ENCODE data around the gene SGCE.
"Not testable (repeated sequence)": the region's sequence is repeated elsewhere in the genome, so short reads cannot be mapped to it uniquely, and the experiment has no call there.

SGCE gene, protein sequence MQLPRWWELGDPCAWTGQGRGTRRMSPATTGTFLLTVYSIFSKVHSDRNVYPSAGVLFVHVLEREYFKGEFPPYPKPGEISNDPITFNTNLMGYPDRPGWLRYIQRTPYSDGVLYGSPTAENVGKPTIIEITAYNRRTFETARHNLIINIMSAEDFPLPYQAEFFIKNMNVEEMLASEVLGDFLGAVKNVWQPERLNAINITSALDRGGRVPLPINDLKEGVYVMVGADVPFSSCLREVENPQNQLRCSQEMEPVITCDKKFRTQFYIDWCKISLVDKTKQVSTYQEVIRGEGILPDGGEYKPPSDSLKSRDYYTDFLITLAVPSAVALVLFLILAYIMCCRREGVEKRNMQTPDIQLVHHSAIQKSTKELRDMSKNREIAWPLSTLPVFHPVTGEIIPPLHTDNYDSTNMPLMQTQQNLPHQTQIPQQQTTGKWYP

DNA sequence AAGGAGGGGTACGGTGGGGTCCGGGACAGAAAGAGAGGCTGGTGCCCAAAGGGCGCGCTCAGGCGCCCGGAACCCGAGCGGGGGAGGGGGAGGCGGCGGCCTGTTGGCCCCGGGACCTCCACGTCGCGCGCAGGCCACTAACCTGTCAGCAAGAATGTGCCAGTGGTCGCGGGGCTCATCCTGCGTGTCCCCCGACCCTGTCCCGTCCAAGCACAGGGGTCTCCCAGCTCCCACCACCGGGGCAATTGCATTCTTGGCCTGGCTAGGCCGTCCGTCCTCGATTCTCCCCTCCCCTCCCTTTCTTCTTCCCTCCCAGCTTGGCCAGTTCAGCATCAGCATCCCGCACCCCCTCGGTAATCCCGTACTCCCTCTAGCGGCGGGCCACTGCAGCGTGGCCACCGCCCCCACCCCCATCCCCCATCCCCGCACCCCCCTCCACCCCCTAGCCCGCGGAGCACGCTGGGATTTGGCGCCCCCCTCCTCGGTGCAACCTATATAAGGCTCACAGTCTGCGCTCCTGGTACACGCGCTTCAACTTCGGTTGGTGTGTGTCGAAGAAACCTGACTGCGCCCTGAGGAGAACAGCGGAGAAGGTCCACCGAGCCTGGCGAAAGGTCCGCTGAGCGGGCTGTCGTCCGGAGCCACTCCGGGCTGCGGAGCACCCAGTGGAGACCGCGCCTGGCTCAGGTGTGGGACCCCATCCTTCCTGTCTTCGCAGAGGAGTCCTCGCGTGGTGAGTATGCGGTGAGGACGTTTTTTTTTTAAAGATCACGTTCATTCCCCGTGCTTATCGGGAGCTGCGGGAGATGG is at the start of gene SGCE:
TSS of gene SGCE (minus strand) at position 286 of the 810 bp plus-strand sequence. CDS start at position 251, 35 bp downstream.
- no peak for DNase-seq (ENCODE audit: extremely low read depth in 1 of 2, low read depth in 1 of 2)

DNA sequence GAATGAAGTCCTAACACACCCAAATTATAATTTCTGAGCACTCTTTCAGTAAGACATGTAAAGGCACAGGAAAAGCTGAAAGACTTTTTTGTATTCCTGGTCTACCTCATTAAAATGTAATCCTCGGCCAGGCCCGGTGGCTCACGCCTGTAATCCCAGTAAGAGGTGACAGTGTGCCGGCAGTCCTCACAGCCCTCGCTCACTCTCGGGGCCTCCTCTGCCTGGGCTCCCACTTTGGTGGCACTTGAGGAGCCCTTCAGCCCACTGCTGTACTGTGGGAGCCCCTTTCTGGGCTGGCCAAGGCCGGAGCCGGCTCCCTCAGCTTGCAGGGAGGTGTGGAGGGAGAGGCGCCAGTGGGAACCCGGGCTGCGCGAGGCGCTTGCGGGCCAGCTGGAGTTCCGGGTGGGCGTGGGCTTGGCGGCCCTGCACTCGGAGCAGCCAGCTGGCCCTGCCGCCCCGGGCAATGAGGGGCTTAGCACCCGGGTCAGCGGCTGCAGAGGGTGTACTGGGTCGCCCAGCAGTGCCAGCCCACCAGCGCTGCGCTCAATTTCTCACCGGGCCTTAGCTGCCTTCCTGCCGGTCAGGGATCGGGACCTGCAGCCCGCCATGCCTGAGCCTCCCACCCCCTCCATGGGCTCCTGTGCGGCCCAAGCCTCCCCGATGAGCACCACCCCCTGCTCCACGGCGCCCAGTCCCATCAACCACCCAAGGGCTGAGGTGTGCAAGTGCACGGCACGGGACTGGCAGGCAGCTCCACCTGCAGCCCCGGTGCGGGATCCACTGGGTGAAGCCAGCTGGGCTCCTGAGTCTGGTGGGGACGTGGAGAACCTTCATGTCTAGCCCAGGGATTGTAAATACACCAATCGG is 49.5 kb upstream of the SGCE start:
- not testable (repeated sequence) for DNase-seq (ENCODE audit: extremely low read depth in 1 of 2, low read depth in 1 of 2)

DNA sequence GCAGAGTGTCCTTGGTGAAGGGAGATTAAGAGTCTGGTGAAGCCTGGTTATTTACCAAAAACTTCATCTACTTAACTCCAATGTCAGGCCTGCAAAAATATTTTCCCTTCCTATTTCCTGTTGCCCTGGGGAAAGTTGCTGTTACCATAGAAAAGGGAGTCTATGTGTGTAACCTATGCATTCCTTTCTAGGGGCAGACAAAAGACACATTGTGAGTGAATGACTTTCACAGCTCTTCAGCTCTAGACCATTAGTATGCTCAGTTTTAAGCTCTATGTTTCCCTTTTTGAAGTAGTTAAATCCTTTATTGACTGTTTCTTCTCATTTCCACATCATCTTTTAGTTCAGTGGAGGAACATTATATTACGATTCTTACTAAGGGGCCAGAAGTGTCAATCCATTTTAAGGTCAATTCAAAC is 45.6 kb upstream of the SGCE start:
- DNase-seq (ENCODE audit: extremely low read depth in 1 of 2, low read depth in 1 of 2): no peak

DNA sequence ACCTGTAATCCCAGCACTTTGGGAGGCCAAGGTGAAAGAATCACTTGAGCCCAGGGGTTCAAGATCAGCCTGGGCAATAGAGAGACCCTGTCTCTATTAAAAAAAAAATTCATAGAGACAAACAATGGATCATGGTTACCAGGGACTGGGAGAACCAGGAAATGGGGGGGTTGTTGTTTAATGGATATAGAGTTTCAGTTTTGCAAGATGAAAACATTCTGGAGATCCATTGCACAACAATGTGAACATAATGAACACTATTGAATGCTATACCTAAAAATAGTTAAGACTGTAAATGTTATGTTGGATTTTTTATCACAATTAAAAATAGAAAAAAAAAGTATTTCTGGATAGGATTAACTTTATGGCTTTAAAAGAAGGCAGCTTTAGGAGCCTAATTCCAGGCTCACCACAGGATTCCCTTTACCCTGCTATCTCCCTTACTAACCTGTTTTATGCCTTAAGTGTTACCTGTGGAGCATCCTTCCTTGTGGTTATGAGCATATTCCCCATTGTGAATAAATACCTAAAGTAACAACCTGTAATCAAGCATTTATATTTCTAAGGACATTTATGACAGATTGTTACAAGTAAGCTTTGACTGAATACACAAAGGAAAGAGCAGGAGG is 45.1 kb upstream of the SGCE start:
- no peak for DNase-seq (ENCODE audit: extremely low read depth in 1 of 2, low read depth in 1 of 2)

DNA sequence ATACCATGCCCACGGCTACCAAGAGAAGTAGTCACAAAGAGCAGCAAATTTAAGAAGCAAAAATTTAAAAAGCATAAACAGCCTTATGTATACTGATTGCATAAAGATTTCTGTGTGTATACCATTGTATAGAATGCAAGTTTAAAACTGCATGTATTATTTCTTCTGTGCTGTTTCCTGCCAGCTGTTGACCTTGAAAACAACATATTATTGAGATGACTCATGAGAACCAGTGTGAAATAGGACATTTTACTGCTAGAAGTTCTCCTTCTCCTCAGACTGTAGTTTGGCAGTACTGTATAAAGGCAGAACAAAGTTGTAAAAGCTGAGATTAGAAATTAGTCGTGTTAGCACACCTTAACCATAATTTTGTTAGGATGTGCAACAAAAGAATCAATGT is 42.3 kb upstream of the SGCE start:
- no peak for DNase-seq (ENCODE audit: extremely low read depth in 1 of 2, low read depth in 1 of 2)

DNA sequence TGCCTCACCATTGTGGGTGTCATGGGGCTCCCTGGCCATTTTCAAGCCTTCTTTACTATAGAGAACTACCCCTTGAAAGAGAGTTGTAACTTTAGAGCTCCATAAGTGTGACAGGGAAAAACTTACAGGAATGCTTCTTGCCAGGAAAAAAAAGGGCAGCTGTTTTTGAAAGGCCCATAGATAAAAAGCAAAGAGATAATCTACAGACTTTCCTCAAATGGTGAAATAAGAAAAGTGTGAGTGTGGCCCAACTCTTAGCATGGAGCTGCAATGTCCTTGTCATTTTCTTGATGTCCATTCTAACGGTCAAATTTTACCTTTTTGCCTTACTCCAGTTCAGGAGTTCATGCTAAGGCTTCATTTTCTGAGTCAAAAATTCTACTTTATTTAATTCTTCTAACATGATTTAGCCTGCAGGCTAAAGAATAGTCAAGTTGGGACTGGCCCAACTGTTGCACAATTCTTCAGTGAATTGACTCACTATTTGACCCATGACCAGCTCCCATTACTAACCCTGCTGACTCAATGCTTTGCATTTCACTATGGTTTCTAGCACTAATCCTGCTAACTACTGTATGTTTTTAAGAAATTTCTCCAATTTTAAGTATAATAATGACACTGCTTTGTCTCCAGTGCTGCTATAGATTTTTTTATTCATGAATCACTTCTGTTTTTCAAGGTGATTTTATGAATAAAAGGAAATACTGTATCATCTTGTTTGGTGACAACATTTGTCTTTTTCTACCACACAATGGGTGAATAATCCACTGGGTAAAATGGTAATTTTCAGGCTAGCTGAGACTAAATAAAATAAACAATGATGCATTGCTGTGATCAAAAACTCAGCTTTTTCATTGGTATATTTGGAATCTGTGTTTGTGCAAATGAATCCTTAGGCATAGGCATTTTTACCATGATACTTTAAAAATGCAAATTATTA is 41.4 kb upstream of the SGCE start:
- no peak for DNase-seq (ENCODE audit: extremely low read depth in 1 of 2, low read depth in 1 of 2)

DNA sequence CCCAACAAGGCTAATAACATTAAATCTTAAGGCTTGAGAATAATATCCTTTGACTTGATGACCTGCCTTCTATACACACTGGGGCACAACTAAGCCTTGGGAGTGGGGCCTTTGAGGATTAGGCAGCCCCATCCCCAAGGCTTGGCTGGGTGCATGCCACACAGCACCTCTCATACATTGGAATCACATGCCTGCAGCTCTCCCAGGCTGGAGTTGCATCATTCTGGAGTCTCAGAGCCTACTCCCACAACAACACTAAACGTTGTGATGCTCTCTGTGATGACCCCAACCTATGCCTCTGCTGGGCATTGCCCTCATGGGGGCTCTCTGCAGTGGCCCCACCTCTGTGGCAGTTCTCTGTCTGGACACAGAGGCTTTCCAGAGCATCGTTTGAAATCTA is 31.9 kb upstream of the SGCE start:
- DNase-seq (ENCODE audit: extremely low read depth in 1 of 2, low read depth in 1 of 2): no peak

DNA sequence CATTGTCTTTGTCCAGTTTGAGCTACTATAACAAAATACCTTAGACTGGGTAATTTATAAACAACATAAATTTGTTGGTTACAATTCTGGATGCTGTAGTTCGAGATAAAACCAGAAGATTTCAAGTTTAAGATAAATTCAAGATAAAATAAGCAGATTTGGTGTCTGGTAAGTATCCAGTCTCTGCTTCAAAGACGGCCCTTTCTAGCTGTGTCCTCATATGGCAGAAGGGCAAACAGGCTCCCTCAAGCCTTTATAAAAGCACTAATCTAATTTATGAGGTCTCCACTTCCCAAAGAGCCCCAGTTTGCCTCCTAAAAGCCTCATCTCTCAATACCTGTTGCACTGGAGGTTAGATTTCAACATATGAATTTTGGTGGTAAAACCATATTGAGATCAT is 31.1 kb upstream of the SGCE start:
- DNase-seq (ENCODE audit: extremely low read depth in 1 of 2, low read depth in 1 of 2): no peak

DNA sequence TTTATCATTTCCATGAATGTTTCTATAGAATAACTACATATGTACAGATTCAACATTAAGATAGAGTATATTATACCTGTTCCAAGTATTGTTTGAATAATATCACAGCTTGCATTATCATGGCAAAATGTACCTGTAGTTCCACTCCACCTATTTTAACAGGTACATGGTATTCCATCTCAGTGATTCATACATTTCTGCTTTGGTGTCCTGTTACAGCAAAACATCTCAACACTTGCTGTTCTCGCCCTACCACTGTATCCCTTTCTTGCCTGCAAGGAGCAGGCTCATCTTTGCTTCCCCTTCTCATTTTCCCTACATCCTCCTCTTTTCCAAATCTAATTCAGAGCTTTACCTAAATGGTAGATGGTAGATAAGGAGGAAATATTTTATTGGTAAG is 27.1 kb upstream of the SGCE start:
- DNase-seq (ENCODE audit: extremely low read depth in 1 of 2, low read depth in 1 of 2): no peak

DNA sequence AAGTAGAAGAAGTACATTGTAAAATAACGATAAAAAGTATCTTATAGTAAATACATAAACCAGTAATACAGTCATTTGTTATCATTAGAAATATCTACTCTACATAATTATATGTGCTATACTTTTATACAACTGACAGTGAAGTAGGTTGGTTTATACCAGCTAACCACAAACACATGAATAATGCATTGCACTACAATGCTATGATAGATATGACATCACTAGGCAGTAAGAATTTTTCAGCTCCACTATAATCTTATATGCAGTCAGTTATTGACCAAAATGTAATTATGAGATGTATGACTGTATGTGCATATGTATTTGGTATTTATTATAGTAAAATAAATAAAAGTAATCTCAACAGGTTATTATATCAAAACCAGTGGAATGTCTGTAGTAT is 23.4 kb upstream of the SGCE start:
- no peak for DNase-seq (ENCODE audit: extremely low read depth in 1 of 2, low read depth in 1 of 2)

DNA sequence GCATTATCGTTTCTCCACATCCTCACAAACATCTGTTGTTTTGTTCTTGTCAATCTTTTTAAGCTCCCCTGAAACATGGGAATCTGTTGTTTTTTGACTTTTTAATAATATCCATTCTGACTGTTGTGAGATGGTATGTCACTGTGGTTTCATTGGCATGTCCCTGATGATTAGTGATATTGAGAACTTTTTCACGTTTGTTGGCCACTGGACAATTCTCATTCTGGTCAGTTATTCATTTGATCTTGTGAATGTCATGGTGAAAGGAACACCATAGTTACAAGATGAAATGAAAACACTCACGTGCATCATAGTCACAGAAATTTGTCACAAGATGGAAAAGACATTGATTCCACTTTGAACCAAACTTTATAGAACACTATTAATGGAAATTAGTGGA is 20.5 kb upstream of the SGCE start:
- DNase-seq (ENCODE audit: extremely low read depth in 1 of 2, low read depth in 1 of 2): no peak

DNA sequence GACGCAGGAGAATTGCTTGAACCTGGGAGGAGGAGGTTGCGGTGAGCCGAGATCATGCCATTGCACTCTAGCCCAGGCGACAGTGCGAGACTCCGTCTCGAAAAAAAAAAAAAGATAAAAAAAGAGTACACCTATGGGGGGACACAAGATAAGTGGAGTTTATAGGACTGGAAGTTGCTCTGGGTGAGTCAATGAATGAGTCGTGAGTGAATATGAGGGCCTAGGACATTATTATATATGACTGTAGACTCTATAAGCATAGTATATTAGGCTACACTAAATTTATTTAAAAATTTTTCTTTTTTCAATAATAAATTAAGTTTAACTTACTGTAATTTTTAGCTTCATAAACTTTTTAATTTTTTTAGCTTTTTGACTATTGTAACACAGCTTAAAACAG is 19.4 kb upstream of the SGCE start:
- DNase-seq (ENCODE audit: extremely low read depth in 1 of 2, low read depth in 1 of 2): no peak

DNA sequence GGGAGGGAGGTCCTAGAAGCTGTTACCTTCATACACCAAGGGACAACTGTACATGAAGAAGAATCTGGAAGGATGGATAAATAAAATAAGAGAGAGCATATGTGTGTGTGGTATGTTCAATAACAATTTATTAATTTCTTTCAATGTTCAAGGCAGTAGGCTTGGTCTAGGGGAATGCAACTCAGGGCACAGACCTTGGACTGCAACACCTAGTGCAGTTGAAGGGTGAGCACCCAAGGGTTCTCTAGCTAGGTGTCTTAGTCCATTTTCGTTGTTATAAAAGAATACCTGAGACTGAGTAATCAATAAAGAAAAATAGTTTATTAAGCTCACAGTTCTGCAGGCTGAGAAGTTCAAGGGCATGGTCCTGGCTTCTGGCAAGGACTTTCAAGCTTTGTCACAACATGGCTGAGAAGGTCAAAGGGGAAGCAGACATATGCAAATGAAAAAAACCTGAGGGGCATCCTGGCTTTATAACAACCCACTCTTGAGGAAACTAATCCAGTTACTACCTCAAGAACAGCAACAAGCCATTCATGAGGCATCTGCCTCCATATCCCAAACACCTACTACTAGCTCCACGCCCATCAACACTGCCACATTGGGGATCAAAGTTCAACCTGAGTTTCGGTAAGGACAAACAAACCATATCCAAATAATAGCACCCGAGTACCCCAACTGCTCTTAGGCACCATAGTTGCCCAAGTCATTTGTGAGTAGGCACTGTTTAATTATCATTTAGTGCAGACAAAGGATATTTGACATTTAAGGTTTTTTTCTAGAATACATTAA is 15.7 kb upstream of the SGCE start:
- DNase-seq (ENCODE audit: extremely low read depth in 1 of 2, low read depth in 1 of 2): no peak

DNA sequence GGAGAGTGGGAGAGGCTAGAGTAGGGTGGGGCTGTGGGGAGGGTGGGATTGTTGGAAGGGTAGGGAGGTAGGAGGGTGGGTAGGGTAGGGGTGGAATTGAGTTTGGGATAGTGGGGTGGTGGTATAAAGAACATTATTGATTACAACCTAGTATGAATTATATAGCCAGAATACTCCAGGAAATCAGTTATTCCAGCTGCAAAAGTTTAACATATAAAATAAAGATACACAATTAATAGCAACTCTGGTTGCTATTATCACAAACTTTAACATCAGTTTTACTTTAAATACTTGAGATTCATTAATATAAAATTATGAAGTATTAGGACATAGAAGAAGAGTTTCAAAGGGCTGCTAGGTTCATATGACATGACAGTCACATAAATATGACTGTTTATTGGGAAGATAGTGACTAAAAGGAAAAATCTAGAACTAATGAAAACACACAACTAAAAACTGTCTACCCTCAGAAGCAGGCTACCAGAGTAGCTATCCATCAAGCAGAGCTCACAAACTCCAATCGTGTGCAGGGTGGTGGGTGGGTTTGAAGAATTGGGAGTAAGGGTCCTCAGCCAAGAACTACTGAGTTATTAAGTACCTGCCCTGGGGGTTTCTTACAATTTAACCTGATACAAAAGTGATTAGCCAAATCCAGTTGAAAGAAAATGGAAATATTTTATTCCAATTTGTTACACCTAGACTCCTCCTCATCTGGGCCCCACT is 14.0 kb upstream of the SGCE start:
- DNase-seq (ENCODE audit: extremely low read depth in 1 of 2, low read depth in 1 of 2): no peak

DNA sequence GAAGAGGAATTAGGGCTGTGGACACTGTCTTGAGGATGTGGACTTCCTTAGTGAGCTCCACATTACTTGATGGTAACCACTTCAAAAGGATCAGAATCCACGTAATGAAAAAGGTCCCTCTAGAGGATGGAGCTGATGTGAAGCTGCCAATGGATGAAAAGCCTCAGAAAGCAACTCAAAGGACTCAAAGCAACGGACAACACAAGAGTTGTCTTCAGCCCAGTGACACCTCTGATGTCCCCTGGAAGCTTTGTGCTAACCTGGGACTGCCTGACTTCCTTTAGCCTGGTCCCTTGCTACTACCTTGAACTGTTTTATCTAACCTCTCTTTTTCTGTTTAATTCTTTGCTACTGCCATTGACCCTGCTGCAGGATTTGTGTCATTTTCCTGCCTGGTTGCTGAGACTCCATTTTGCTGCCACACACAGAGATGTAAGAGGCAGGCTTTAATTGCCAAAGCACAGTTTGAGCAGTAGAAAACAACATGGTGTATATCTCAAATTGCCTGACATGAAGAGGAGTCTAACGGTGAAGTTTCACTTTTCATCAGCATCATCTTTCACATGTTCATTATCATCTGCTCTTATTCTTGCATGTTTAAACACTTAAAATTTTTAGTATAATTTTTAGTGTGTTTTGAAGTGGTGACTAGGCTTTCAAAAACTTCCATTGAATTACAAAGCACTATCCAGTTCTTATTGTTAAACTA is 11.1 kb upstream of the SGCE start:
- no peak for DNase-seq (ENCODE audit: extremely low read depth in 1 of 2, low read depth in 1 of 2)

DNA sequence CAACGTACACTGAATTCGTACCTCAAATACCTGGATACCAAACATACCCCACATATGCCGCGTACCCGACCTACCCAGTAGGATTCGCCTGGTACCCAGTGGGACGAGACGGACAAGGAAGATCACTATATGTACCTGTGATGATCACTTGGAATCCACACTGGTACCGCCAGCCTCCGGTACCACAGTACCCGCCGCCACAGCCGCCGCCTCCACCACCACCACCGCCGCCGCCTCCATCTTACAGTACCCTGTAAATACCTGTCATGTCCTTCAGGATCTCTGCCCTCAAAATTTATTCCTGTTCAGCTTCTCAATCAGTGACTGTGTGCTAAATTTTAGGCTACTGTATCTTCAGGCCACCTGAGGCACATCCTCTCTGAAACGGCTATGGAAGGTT is 9.5 kb upstream of the SGCE start:
- no peak for DNase-seq (ENCODE audit: extremely low read depth in 1 of 2, low read depth in 1 of 2)

DNA sequence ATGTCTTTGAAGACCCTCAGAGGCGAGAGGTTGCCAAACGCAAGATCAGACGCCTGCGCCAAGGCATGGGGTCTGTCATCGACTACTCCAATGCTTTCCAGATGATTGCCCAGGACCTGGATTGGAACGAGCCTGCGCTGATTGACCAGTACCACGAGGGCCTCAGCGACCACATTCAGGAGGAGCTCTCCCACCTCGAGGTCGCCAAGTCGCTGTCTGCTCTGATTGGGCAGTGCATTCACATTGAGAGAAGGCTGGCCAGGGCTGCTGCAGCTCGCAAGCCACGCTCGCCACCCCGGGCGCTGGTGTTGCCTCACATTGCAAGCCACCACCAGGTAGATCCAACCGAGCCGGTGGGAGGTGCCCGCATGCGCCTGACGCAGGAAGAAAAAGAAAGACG is 8.1 kb upstream of the SGCE start:
- DNase-seq (ENCODE audit: extremely low read depth in 1 of 2, low read depth in 1 of 2): no peak

DNA sequence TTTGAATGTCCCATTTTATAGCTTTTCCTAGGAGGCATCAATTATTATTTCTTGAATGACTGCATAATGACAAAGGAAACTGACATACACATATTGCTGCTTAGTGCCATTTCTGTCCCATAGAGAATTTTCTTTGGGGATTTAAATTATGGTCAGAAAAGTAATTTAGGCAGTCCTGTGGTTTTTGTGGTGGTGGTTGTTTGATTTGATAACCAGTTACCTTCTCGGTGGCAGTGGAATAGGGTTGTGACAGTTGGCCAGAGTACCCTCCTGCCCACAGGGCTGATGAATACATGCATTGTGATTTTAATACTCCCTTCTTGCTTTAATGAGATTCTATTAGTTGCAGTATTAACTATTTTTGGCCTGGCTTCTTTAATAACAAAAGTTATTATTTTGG is 6.6 kb upstream of the SGCE start:
- DNase-seq (ENCODE audit: extremely low read depth in 1 of 2, low read depth in 1 of 2): no peak

Data from stimulated activated CD8-positive, alpha-beta memory T cell treated with anti-CD3 and anti-CD28 coated beads, Interleukin-7, amount 100 ng/mL, for 48 hours (primary cell).